Retinal pigment epithelial cell (primary cell): ENCODE measurements around the gene CEPT1.

Experiments used
- DNase-seq: peaks from one replicate; pipeline ENCODE4 v3.0.0-alpha.2; 2010; ENCODE audit warnings: low read depth
- H3K4me3 ChIP-seq: 2 replicates; pipeline ENCODE4 v1.5.1; 2011; ENCODE audit warnings: mild to moderate bottlenecking, low read length, control low read depth, moderate library complexity
- TF ChIP-seq, protein P1 (sequence below): conservative IDR thresholded peaks from 2 replicates; pipeline ENCODE4 v1.5.1; 2011; ENCODE audit warnings: low read depth, low read length, control low read depth, inconsistent platforms

Gene CEPT1

GRCh38 chr1:111228748-111229126, 88.7 kb downstream of the CEPT1 start:
- H3K4me3 ChIP-seq: no peak overlapping the region
- TF ChIP-seq, protein P1, sequence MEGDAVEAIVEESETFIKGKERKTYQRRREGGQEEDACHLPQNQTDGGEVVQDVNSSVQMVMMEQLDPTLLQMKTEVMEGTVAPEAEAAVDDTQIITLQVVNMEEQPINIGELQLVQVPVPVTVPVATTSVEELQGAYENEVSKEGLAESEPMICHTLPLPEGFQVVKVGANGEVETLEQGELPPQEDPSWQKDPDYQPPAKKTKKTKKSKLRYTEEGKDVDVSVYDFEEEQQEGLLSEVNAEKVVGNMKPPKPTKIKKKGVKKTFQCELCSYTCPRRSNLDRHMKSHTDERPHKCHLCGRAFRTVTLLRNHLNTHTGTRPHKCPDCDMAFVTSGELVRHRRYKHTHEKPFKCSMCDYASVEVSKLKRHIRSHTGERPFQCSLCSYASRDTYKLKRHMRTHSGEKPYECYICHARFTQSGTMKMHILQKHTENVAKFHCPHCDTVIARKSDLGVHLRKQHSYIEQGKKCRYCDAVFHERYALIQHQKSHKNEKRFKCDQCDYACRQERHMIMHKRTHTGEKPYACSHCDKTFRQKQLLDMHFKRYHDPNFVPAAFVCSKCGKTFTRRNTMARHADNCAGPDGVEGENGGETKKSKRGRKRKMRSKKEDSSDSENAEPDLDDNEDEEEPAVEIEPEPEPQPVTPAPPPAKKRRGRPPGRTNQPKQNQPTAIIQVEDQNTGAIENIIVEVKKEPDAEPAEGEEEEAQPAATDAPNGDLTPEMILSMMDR: no peak
- DNase-seq: no peak

DNA sequence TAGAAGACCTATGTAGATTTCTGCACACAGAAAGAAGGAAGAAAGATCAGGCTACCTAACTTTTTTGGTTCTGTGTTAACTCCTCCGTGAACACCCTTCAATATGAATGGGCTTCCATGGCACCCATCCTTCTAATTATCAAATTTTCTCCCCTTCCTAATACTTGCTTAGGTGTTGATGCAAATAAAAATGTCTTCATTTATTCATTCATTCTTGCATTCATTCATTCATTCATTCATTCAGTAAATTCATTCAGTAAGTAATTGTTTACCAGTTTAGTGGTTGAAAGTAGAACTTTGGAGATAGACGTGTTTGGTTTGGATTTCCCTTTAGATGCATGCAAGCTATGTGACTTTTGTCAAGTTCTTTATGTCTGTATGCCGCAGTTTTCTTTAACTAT, 92.1 kb downstream of the CEPT1 start:
- TF ChIP-seq, protein P1: no peak
- DNase-seq: no peak
- no peak overlapping the region for H3K4me3 ChIP-seq

- TF ChIP-seq, protein P1: no peak
- no peak for DNase-seq
These were observed 94.2 kb downstream of the CEPT1 start for GRCh38 chr1:111234258-111234657.

More at GRCh38 chr1:111234258-111234657, 94.2 kb downstream of the CEPT1 start:
- no peak overlapping the region for H3K4me3 ChIP-seq
